Activated T-helper 1 cell treated with anti-CD3 and anti-CD28 coated beads, Interleukin-12 subunit alpha, Interleukin-12 subunit beta, Interleukin-2, Interleukin-4 antibody, amounts not matched to agents 30 ng/mL and 10 ng/mL and 1 ng/mL, durations not matched to agents 14 hours and 24 hours and 36 hours (primary cell): ENCODE results near the gene DDAH2. TPM values are rescaled to one million over a fixed set of nuclear protein-coding genes. Genes with fewer than 3 reads are reported as not detected.

Source experiments
- DNase-seq: peaks from one replicate; pipeline ENCODE4 v3.0.0; 2021; ENCODE audit warnings: low spot score
- H3K27ac Mint-ChIP-seq: one replicate; pipeline ENCODE4 v1.8.0; 2021; ENCODE audit warnings: mild to moderate bottlenecking, mixed read lengths
- H3K27me3 Mint-ChIP-seq: one replicate; pipeline ENCODE4 v1.8.0; 2022; ENCODE audit warnings: mild to moderate bottlenecking, moderate library complexity, mixed read lengths; ENCODE audit not compliant: insufficient read depth
- H3K36me3 Mint-ChIP-seq: one replicate; pipeline ENCODE4 v1.8.0; 2021; ENCODE audit warnings: low read depth, mixed read lengths
- H3K4me1 Mint-ChIP-seq: one replicate; pipeline ENCODE4 v1.8.0; 2021; ENCODE audit warnings: low read depth, mixed read lengths
- H3K4me3 Mint-ChIP-seq: one replicate; pipeline ENCODE4 v1.8.0; 2021; ENCODE audit warnings: mild to moderate bottlenecking, moderate library complexity, mixed read lengths
- H3K9me3 Mint-ChIP-seq: one replicate; pipeline ENCODE4 v1.8.0; 2021; ENCODE audit warnings: mixed read lengths
- intact Hi-C: fragments of 100-400 bp; cut with micrococcal nuclease; formaldehyde crosslinking; loops from one replicate; pipeline ENCODE4 v1.15.1; 2024
- total RNA-seq: library from RNA; stranded (reverse); gene quantifications from 2 replicates; pipeline ENCODE4 v1.2.3, GENCODE V29; 2022

Gene DDAH2
- total RNA-seq, 1 donor from 2014 or later, result 4.9 TPM

- intact Hi-C loops, result no loop called here
- no peak overlapping the region for H3K4me3 Mint-ChIP-seq
- DNase-seq, result no peak
- H3K27me3 Mint-ChIP-seq, result no peaks in the 10 kb centered on the region
- H3K27ac Mint-ChIP-seq, result peak overlapping the region; percentile 2
- H3K36me3 Mint-ChIP-seq, result peaks cover 6% of the 10 kb centered on the region
- H3K4me1 Mint-ChIP-seq, result peaks cover 40% of the 10 kb centered on the region
- no peaks in the 10 kb centered on the region for H3K9me3 Mint-ChIP-seq
Measured at GRCh38 chr6:31725502-31726350, 3.4 kb downstream of the DDAH2 start.

GRCh38 chr6:31723980-31724691, 5.0 kb downstream of the DDAH2 start:
- H3K4me1 Mint-ChIP-seq, result peaks cover 27% of the 10 kb centered on the region
- no peaks in the 10 kb centered on the region for H3K27me3 Mint-ChIP-seq
- intact Hi-C loops, result no loop called here
- no peaks in the 10 kb centered on the region for H3K9me3 Mint-ChIP-seq
- H3K27ac Mint-ChIP-seq, result no peak overlapping the region
- no peak for DNase-seq
- no peak overlapping the region for H3K4me3 Mint-ChIP-seq
- H3K36me3 Mint-ChIP-seq, result no peaks in the 10 kb centered on the region

- intact Hi-C loops, result no loop called here
Measured at GRCh38 chr6:31723245-31723979, 5.7 kb downstream of the DDAH2 start, which contains the start of gene MPIG6B. MPIG6B (plus strand) TSS chr6:31723373; CDS start chr6:31723384, 11 bp downstream.

GRCh38 chr6:31722173-31722572, 6.9 kb downstream of the DDAH2 start:
- Mint-ChIP-seq H3K4me3 (no peak overlapping the region), H3K4me1 (peaks cover 18% of the 10 kb centered on the region), H3K27ac (no peak overlapping the region), H3K36me3 (no peaks in the 10 kb centered on the region), H3K27me3 (no peaks in the 10 kb centered on the region), H3K9me3 (no peaks in the 10 kb centered on the region)
- DNase-seq, result no peak
- intact Hi-C loops, result no loop called here

More at GRCh38 chr6:31723245-31723979, 5.7 kb downstream of the DDAH2 start, which contains the start of gene MPIG6B:
- Mint-ChIP-seq H3K36me3 (no peaks in the 10 kb centered on the region), H3K9me3 (no peaks in the 10 kb centered on the region), H3K4me1 (peaks cover 25% of the 10 kb centered on the region), H3K4me3 (no peak within 1 kb of the TSS), H3K27me3 (no peaks in the 10 kb centered on the region), H3K27ac (no peak within 1 kb of the TSS)
- no peak for DNase-seq

GRCh38 chr6:31721351-31722020, 7.6 kb downstream of the DDAH2 start, which contains the start of gene LY6G6C:
LY6G6C (minus strand) TSS chr6:31721746; CDS start chr6:31721679, 67 bp downstream.
- H3K4me3 Mint-ChIP-seq, result no peak within 1 kb of the TSS
- H3K27ac Mint-ChIP-seq, result no peak within 1 kb of the TSS
- peaks cover 11% of the 10 kb centered on the region for H3K4me1 Mint-ChIP-seq
- no peaks in the 10 kb centered on the region for H3K36me3 Mint-ChIP-seq
- H3K9me3 Mint-ChIP-seq, result no peaks in the 10 kb centered on the region
- intact Hi-C loops, result no loop called here
- no peak for DNase-seq
- no peaks in the 10 kb centered on the region for H3K27me3 Mint-ChIP-seq

GRCh38 chr6:31720196-31720770, 8.8 kb downstream of the DDAH2 start:
- Mint-ChIP-seq H3K9me3 (no peaks in the 10 kb centered on the region), H3K27me3 (no peaks in the 10 kb centered on the region), H3K4me1 (no peaks in the 10 kb centered on the region), H3K36me3 (no peaks in the 10 kb centered on the region), H3K27ac (no peak overlapping the region), H3K4me3 (no peak overlapping the region)
- no peak for DNase-seq
- intact Hi-C loops, result no loop called here

GRCh38 chr6:31719001-31719400, 10.1 kb downstream of the DDAH2 start:
- intact Hi-C loops, result no loop called here
- peaks cover 5% of the 10 kb centered on the region for H3K27me3 Mint-ChIP-seq
- H3K9me3 Mint-ChIP-seq, result no peaks in the 10 kb centered on the region
- no peak overlapping the region for H3K27ac Mint-ChIP-seq
- H3K4me3 Mint-ChIP-seq, result no peak overlapping the region
- DNase-seq, result no peak
- H3K36me3 Mint-ChIP-seq, result no peaks in the 10 kb centered on the region
- H3K4me1 Mint-ChIP-seq, result peaks cover 3% of the 10 kb centered on the region

GRCh38 chr6:31718265-31718664, 10.8 kb downstream of the DDAH2 start:
- H3K27ac Mint-ChIP-seq, result no peak overlapping the region
- no peaks in the 10 kb centered on the region for H3K36me3 Mint-ChIP-seq

GRCh38 chr6:31717499-31718222, 11.4 kb downstream of the DDAH2 start:
- H3K4me1 Mint-ChIP-seq, result peaks cover 5% of the 10 kb centered on the region
- no peak overlapping the region for H3K4me3 Mint-ChIP-seq
- H3K36me3 Mint-ChIP-seq, result no peaks in the 10 kb centered on the region
- intact Hi-C loops, result no loop called here
- DNase-seq, result no peak
- no peak overlapping the region for H3K27ac Mint-ChIP-seq
- no peaks in the 10 kb centered on the region for H3K9me3 Mint-ChIP-seq
- H3K27me3 Mint-ChIP-seq, result peaks cover 6% of the 10 kb centered on the region

More at GRCh38 chr6:31718265-31718664, 10.8 kb downstream of the DDAH2 start:
- no peak for DNase-seq
- Mint-ChIP-seq H3K4me3 (no peak overlapping the region), H3K4me1 (peaks cover 5% of the 10 kb centered on the region), H3K9me3 (no peaks in the 10 kb centered on the region), H3K27me3 (peaks cover 6% of the 10 kb centered on the region)
- intact Hi-C loops, result no loop called here

- H3K27me3 Mint-ChIP-seq, result peaks cover 10% of the 10 kb centered on the region
- H3K4me1 Mint-ChIP-seq, result peaks cover 15% of the 10 kb centered on the region
- no peak within 1 kb of the TSS for H3K4me3 Mint-ChIP-seq
- no peak within 1 kb of the TSS for H3K27ac Mint-ChIP-seq
- no peaks in the 10 kb centered on the region for H3K36me3 Mint-ChIP-seq
- no peaks in the 10 kb centered on the region for H3K9me3 Mint-ChIP-seq
- intact Hi-C loops, result no loop called here
- no peak for DNase-seq
Measured at GRCh38 chr6:31715022-31715958, 13.8 kb downstream of the DDAH2 start, which contains the start of gene LY6G6D. LY6G6D (plus strand) TSS chr6:31715348; CDS start chr6:31715356, 8 bp downstream.
